ENCODE data around the gene PLA2R1.
"Not testable (repeated sequence)": the region's sequence is repeated elsewhere in the genome, so short reads cannot be mapped to it uniquely, and the experiment has no call there.

Gene PLA2R1

DNA sequence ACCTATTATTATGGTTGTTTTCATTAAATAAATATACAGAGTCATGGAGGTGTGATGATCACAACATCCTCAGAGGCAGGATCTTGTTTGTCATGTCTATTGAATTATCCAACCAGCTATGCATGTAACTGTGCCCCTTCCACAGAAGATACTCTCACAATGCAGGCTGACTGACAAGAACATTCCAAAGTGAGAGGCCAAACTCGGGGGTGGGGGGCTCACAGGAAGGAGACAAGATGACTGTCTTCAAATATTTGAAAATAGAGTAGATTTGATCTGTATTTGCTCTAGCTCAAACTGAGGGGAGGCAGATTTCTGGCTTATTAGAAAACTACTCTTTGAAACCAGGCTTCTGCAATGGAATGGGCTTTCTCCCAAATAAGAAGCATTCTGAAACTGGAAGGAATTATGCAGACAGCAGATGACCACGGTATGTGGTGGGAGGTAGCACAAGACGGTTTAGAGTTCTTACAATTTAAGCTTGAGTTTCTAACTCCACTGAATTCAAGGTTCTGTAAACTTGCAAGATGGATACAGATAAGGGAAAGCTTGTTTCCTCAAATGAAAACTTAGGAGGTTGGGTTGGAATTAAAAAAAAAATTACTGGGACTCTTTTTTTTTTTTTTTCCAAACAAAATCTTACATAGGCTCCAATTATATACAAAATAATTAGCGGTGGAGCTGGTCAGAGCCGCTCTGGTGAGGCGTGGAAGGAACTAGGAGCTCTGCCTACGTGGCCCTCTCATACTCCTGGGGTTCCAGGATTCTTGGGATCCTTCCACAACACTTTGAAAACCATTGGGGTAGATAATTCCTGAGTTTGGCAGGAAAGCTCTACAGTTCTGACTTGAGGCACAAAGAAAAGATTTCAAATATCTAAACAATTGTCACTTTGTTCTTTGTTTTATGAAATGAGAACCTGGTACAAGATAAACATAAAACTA, 79.3 kb downstream of the PLA2R1 start:
- DNase-seq (ENCODE audit: low read depth) = no peak

- DNase-seq (ENCODE audit: low read depth) = no peak
Observed at GRCh38 chr2:159982270-159982669, 80.1 kb downstream of the PLA2R1 start.

GRCh38 chr2:159976527-159977160, 85.8 kb downstream of the PLA2R1 start:
- DNase-seq (ENCODE audit: low read depth) = no peak

GRCh38 chr2:159973325-159973724, 89.1 kb downstream of the PLA2R1 start:
- no peak for DNase-seq (ENCODE audit: low read depth)

DNA sequence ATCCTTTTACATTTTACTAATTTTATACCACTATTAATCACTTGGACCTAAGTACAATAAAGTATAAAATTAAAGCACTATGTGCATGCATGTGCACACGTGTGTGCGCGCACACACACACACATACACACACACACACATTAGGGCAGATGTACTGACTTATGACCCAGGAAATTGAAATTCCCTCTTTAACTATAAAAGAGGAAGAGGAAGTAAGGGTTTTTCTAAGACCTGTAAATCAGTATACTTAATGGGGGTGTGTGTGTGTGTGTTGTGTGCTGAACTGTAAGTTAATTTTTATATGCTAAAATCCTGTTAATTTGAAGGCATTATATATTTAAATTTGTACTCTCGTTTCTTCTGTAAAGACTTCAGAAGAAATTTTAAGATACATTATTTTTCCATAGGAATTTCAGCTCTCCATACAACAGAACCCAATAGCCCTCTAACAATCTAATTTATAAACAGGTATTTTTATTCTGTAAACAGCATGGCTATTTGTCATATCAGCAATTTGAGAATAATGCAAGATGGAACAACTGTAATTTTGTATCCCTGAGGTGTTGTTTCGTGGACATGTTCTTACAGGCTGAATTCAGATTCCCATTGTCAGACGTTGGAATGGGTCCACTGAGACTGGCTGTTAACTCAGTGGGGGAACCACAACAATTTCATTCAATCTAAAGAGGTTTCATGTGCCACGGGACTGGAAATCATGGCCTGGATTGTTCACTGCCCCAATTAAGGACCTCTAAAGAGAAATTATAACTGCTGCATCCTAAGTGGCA, 90.9 kb downstream of the PLA2R1 start:
- no peak for DNase-seq (ENCODE audit: low read depth)

- DNase-seq (ENCODE audit: low read depth) = not testable (repeated sequence)
Observed at GRCh38 chr2:159970548-159970947, 91.9 kb downstream of the PLA2R1 start.

GRCh38 chr2:159968279-159968900, 94.0 kb downstream of the PLA2R1 start:
- DNase-seq (ENCODE audit: low read depth) = no peak

- DNase-seq (ENCODE audit: low read depth) = no peak
Observed at GRCh38 chr2:159963700-159964099, 98.7 kb downstream of the PLA2R1 start.

- DNase-seq (ENCODE audit: low read depth) = not testable (repeated sequence)
Observed at GRCh38 chr2:159962513-159962912, 99.9 kb downstream of the PLA2R1 start.

DNA sequence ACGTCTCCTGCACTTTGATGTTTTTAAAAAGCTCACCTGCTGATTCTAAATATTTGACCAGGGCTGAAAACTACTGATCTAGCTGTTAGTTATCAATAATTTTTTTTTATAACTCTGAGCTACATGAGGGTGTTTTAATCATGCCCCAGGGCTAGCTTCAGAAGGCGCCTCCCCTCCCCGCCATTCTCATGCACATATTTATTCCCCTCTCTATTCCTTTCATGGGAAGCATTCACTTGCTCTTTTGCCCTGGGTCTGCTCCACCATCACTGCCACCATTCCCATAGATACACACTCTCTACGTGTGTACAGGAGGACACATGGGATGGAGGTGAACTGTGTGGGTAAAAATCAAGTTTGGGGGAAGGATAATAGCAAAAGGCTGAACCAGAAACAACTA, 101.0 kb downstream of the PLA2R1 start:
- no peak for DNase-seq (ENCODE audit: low read depth)

GRCh38 chr2:159961037-159961436, 101.4 kb downstream of the PLA2R1 start:
- DNase-seq (ENCODE audit: low read depth) = no peak

DNA sequence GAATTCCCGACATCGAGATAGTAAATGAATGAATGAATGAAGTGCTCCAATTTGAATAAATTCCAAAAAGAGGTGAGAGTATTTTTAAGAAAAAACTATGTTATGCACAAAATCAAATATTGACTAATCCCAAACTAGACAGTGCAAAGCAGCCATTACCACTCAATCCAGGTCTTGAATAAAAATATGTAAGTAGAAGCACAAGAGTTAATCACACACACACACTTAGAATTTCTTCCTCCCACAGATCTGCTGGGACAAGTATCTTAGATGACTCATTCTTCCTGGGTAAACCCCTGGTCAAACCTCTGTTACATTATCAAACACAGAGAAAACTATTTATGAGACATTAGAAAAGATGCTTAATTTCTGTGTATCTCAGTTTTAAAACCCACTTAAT, 102.0 kb downstream of the PLA2R1 start:
- no peak for DNase-seq (ENCODE audit: low read depth)

GRCh38 chr2:159959136-159959535, 103.3 kb downstream of the PLA2R1 start:
- DNase-seq (ENCODE audit: low read depth) = no peak

GRCh38 chr2:159953136-159953823, 109.1 kb downstream of the PLA2R1 start:
- no peak for DNase-seq (ENCODE audit: low read depth)

DNA sequence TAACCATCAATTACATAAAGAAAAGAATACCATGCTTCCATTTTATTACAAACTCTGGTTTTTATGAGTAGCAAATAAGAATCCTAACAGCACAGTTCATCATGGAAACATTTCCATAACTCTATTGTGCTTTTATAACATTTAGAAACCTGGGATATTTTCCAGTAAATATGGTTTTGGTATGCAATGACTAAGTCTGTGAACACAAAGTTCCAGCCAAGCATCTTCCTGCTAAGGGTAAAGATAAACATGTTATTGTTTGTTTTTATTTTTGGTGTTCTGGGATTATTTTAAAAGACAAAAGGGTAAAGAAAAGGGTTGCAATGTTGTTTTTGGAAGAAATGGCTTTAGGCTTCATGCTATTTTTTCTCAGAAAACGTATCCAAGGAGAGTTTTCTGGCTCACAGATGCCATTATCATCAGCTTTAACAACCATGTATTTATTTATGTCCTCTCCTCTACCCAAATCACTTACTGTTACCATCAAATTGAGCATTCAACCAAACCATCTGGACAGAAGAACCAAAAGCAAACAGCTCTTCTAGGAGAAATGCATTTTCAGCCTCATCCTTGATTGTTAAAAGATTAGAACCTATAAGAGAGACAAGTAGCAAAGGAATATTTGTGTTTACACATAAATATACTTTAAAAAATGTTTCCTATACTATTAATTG, 116.0 kb downstream of the PLA2R1 start:
- DNase-seq (ENCODE audit: low read depth) = no peak

GRCh38 chr2:159944874-159945273, 117.5 kb downstream of the PLA2R1 start:
- no peak for DNase-seq (ENCODE audit: low read depth)

- no peak for DNase-seq (ENCODE audit: low read depth)
Observed at GRCh38 chr2:159942146-159942545, 120.3 kb downstream of the PLA2R1 start.

- no peak for DNase-seq (ENCODE audit: low read depth)
Observed at GRCh38 chr2:159941729-159942128, 120.7 kb downstream of the PLA2R1 start.

GRCh38 chr2:159939946-159940345, 122.5 kb downstream of the PLA2R1 start:
- DNase-seq (ENCODE audit: low read depth) = no peak

GRCh38 chr2:159938395-159938794, 124.0 kb downstream of the PLA2R1 start:
- no peak for DNase-seq (ENCODE audit: low read depth)

- DNase-seq (ENCODE audit: low read depth) = no peak
Observed at GRCh38 chr2:159936471-159936870, 125.9 kb downstream of the PLA2R1 start.
